NCI-H1694 treated with DMSO at 0.1 percent for 48 hours (cell line): ENCODE measurements around the gene PCGF1.
"Not testable (repeated sequence)": the region's sequence is repeated elsewhere in the genome, so short reads cannot be mapped to it uniquely, and the experiment has no call there.

Experiments
- DNase-seq: peaks from one replicate; lab custom pipeline; 2025; lab: John Stamatoyannopoulos, UW

Gene PCGF1

GRCh38 chr2:74499267-74499939, 8.1 kb downstream of the PCGF1 start, which contains the start of gene LBX2:
Gene LBX2 (minus strand): TSS chr2:74499603. CDS start chr2:74499537, 66 bp downstream.
- DNase-seq: no peak

GRCh38 chr2:74498500-74499266, 8.8 kb downstream of the PCGF1 start:
- DNase-seq: no peak

- DNase-seq: no peak
These were observed 9.6 kb downstream of the PCGF1 start for GRCh38 chr2:74497777-74498499.

- DNase-seq: no peak
These were observed 10.3 kb downstream of the PCGF1 start for GRCh38 chr2:74496997-74497776.

- no peak for DNase-seq
These were observed 12.1 kb downstream of the PCGF1 start for GRCh38 chr2:74495440-74495839.

GRCh38 chr2:74493546-74493945, 13.9 kb downstream of the PCGF1 start:
- DNase-seq: no peak

GRCh38 chr2:74491648-74492544, 15.6 kb downstream of the PCGF1 start:
- no peak for DNase-seq

GRCh38 chr2:74489906-74490305, 17.6 kb downstream of the PCGF1 start:
- no peak for DNase-seq

GRCh38 chr2:74488643-74489481, 18.6 kb downstream of the PCGF1 start:
- DNase-seq: no peak

GRCh38 chr2:74486141-74486540, 21.4 kb downstream of the PCGF1 start:
- no peak for DNase-seq

GRCh38 chr2:74483675-74484164, 23.8 kb downstream of the PCGF1 start:
- DNase-seq: not testable (repeated sequence)

- peak; percentile 98 for DNase-seq
These were observed 24.5 kb downstream of the PCGF1 start, which contains the start of the genes CCDC142 and TTC31 for GRCh38 chr2:74482801-74483674. Gene CCDC142 (minus strand): TSS chr2:74482998. CDS start chr2:74482837, 161 bp downstream. Gene TTC31 (plus strand): TSS chr2:74483081. CDS start chr2:74483096, 15 bp downstream.

GRCh38 chr2:74481961-74482800, 25.3 kb downstream of the PCGF1 start:
- DNase-seq: no peak

GRCh38 chr2:74481431-74481830, 26.1 kb downstream of the PCGF1 start:
- DNase-seq: no peak

GRCh38 chr2:74474899-74475298, 32.6 kb downstream of the PCGF1 start:
- no peak for DNase-seq

- no peak for DNase-seq
These were observed 33.0 kb downstream of the PCGF1 start for GRCh38 chr2:74474481-74474880.

- DNase-seq: no peak
These were observed 34.6 kb downstream of the PCGF1 start for GRCh38 chr2:74472945-74473258.
